Fibroblast of skin of right quadriceps (primary cell): ENCODE results near the gene ADCY5.

ENCODE experiments used
- DNase-seq: peaks from one replicate; pipeline ENCODE4 v3.0.0-alpha.2; 2013

Gene ADCY5

DNA sequence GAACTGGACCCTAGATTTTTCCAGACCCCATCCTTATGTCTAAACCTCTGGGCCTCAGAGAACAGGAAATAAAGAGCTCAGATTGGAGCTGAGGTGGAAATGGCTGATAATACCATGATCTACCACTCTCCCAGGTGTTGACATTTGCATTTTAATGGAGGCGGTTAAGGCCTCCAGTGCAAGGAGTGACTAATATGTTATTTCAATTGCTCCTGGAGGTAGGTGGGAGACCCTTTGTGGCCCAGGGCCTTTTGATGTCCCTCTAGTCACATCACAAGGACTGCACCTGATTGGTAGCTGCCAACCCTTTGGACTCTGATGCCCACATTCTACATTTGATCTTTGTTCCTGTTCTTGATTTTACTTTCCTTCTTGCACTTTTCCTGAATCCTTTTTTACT lies 9.0 kb upstream of the ADCY5 start:
- DNase-seq, result no peak

DNA sequence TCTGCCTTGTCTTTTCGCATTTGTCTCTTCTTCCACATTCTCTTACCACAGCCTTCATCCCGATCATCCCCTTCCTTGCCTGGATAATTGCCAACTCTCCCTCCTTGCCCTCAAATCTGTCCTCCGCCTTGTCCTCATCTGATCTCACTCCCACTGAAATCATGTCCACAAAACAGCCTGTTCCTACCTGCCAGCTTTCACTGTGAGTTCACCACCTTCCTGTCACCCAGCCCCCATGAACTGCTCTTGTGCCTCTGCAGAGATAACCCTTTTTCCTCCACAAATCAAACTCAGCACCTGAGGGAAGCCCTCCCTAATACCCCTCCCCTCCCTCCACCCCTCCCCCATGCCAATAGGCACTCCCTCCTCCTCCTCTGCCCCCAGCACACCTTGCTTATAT lies 4.8 kb upstream of the ADCY5 start:
- DNase-seq, result no peak

DNA sequence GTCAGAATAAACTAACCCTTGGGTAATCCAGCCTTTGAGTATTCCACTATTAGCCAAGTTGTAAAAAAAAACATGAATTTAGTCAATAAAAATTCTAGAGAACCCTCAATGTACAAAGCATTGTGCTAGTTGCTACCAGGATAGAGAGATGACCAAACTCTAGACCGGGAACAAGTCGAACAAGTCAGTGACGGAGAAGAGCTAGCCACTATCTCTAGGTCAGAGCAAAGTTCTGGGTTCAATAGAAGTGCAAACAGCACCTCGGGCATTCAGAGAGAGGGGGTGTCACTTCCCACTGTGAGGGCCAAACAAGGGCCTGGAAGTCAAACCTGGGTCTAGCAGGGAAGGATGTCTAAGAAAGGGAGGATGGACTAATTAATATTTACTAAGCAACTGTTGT lies 2.3 kb upstream of the ADCY5 start:
- no peak for DNase-seq

DNA sequence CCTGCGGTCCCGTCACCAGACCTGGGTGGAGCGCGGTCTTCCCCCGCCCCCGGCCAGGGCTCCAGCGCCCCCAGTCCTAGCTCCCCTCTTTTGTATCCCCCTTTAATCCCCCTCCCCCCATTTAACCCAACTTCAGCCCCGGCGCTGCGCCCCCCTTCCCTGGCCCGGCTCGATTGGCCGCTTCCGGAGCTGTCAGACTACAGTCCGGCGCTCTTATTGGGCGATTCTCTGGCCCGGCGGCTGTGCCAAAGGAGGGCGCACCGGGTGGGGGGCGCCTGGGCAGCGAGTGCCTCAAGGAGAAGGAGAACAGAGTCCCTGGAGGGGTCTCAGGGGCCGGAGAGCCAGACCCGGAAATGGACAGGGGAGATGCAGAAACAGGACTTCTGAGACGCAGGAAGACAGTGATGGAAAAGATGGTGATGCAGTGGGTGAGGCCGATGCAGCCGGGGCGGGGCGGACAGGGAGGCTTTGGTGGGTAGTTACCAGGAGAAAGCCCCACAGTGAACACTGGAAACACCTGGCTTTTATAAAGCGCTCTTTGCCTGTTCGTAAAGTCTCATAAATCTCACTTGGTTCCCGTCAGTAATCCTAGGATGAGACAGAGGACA lies 1.2 kb upstream of the ADCY5 start:
- DNase-seq, result no peak

DNA sequence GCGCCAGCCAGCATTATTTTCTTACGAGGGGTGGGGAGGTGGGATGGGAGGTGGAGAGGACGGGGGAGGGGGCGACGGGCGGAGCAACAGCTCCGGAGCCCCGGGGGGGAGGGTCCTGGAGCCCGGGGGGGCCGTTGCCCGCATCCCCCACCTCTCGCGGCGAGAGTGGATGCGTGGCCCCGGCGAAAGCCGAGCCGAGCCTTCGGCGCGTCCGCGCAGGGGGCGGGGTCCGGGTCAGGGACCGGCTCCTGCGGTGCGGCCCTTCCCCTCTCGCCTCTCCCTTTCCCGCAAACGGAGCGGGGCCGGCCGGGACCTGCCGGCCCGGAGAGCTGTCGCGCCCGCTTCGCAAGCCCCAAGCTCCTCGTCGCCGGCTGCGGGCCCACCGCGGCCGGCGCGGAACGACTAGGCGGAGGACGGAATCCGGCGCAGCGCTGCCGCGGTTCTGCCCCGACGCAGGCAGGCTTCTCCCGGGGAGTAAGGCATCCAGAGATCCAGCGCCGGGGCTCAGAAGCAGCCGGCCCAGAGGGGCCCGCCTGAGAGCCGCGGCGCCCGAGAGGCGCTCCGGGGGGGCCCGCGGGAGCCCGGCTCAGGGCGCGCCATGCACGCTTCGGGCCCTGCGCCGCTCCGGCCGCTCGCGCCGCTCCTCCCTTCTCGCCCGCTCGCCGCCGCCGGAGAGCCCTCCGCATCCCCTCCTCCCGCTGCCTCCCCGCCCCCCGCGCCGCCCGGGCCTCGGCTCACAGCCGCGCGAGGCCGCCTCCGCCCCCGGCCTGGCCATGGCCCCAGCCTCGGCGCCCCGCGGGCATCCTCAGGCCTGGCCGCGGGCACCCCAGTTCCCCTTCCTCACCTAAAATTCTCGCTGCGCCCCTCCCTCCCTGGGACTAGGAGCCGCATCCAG lies 459 bp upstream of the ADCY5 start:
- DNase-seq, result peak; percentile 14

DNA sequence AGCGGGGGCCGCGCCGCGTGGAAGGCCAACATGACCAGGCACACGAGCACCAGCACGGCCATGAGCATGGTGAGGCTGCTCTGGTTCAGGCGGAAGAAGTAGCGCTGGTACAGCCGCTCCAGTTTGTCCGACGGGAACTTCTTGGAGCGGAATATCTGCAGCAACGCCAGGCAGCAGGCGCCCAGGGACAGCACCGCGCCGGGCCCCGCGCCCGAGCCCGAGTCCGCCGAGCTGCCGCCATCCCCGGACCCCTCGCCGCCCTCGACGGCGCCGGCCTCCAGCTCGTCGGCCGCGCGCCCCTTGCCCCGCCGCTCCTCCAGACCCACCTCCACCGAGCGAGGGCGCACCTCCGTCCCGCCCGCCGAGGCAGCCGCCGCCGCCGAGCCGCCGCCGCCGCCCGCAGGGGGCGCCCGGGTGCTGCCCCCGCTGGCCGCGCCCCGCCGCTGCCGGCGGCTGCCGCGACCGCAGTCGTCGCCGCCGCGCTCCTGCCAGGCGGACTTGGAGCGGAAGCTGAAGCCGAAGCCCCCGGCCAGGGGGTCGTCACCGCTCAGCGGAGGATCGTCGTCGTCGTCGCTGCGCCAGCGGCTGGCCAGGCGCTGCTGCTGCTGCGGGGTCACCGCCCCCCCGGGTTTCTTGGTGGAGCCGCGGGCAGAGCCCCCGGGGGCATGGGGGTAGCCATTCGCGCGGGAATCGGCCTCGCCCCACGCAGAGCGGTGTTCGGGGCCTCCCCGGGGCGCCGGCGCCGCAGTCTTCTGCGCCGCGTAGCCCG lies 957 bp downstream of the ADCY5 start:
- no peak for DNase-seq

DNA sequence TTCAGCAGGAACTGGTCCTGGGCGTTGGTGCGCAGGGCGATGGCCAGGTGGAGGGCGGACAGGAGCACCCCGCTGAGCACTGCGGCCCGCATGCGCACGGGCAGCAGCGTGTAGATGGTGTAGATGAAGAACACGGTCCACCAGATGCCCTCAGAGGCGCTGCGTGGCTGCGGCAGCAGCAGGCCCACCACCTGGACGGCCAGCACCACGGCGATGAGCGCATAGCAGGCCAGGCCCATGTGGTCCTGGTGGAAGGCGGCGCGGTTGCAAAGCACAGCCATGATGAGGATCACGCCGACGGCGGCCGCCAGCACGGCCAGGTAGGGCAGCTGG lies 1.5 kb downstream of the ADCY5 start:
- no peak for DNase-seq

DNA sequence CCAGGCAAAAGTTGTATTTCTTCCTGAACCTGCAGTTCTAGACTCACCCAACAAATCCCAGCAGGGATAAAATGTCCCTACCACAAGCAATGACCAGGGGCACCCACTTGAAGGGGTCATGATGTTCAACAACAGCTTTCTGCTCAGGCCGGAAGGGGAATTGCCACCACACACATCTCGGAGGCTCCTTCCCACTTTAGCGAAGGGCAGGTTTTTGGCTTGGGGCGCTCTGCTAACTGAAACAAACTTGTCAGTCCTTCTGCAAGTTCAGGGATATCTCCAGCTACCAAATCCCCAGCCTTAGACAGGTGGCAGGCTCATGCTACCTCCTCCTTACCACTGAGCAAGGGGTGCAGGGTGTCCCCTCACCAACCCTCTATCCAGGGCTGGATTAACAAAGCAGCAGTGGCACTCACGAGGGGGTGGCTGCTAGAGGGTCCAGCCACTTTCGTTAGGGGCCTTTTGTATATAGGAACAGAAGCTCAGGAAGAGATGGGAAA lies 2.2 kb downstream of the ADCY5 start:
- DNase-seq, result no peak

DNA sequence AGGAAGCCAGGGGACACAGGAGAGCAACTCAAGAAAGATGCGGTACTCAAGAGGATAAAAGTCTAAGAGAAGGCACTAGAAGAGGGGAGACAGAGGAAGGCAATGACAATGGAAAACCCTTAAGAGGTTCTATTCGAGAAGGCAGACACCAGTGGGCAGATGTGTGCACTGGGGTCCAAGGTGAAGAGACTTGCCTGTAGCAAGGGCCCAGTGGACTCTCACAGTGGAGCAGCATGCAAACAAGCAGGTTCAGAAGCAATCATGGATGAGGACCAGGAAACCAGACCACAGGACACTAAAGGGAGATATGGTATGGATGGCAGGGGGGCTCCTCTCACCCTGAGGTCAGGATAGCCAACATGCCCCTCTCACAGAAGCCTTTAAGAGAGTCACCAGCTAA lies 2.7 kb downstream of the ADCY5 start:
- DNase-seq, result no peak

DNA sequence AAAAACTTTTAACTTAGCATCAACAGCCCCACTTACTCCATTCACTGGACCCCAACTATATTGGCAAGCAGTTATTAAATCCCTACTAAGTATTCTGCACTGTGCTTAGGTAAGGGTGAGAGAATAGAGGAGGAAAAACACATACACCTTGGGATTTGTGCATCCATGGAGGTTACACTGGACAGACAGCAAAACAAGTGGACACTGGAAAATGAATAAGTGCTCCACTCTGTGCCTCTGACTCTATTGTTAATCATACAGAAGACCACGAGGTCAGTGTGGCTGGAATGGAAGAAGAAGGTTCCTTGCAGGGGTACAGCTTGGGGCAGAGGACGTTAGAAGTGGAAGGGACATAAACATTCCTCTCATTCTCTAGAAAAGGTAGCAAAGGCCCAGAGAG lies 3.2 kb downstream of the ADCY5 start:
- no peak for DNase-seq

DNA sequence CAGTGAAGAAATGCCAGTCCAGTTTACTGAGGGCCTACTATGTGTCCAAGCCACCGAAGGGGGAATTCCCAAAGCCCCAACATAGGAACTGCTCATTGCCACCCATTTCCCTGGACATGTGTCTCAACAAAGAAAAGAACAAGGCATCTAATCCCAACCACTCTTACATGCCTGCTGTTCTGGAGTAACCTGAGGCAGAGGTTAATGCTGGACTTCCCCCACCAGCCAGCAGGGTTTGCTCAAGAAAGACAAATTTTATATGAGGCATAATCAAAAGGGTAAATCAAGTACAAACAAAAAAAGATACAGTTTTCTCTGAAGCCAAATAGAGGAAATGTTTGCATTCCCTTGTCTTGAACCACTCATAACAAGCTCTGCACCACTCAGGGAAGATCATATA lies 4.1 kb downstream of the ADCY5 start:
- no peak for DNase-seq

DNA sequence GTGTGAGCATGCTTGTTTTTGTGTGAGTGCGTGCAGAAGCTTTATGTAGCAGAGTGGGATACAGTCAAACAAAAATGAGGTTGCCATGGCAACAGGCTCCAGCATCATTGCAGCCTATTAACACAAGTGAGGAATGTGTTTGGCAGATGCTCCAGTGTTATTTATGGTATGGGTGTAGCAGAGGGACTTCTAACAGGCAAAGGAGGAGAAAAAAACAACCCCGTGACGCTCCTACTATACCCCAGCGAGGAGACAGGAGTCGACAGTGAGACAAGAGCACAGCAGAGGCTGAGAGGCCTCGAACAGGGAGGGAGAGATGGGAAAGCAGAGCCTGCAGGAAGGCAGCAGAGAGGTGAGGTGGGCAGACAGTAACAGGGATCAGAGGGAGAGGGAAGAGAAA lies 4.9 kb downstream of the ADCY5 start:
- peak; percentile 13 for DNase-seq

DNA sequence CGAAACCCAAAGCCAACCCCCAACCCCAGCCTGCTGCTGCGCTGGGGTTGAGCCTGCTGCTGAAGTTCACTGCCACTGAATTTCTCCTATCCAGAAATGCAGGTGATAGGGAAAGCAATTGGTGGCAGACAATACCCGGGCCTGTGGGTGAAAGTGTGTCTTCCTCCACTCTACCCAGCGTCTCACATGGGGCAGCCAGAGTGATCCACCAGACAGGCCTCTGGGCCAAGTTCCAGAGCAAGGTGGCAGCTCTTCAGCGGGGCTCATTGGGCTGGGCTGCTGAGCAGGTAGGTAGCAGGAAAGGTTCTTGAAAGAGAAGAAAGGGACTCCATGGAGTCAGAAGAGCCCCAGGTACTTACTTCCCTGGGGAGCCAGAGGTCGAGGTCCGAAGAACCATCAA lies 6.0 kb downstream of the ADCY5 start:
- DNase-seq, result no peak

DNA sequence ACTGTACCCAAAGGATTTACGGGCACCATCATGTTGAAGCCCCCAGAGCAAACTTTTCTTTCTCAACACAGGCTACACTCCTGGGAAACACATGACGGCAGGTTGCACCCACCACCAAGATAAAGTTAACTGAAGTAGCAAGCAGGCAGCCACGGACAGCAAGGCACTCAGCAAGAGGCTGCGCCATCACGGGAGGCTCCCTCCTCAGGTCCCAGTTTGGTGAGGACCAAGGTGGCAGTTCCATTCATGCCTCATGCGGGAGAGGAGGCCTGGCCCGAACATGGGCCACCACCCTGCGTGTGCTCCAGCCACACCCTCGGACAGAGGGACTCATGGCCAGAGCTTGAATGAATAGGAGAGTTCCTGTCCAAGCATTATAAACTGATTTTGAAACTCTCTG lies 6.8 kb downstream of the ADCY5 start:
- no peak for DNase-seq

DNA sequence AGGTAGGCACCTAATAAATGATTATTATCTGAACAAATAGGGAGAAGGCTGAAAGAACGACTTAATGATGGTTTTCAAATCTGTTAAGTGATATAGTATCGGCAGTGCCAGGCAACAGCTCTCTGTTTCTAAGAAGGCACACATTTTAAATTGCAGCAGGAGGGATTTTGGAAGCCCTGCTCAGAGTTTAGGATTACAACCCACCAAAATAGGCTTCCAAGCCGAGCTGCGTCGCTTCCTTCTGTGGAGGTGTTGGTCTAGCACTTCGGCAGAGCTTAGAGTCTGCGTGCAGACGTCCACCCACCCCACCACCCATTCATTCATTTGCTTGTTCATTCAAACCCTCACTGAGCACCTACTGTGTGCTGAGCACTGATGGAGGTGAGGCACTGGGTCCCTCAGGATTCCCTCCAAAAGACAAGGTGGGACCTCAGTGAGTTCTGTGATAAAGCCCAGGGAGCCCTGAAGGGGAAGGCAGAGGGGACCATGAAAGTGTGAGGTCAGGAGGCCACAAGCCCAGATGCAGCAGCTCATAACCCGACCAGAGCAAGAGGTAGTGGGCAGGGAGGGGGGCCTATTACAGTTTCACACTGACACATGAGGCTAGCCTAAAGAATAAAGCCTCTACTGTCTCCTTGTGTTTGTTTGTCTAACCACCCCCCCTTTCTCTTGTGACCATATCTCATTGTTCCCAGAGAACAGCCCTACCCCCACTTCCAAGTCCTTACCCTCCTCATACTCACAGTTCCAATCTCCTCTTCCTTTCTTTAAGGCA lies 8.9 kb downstream of the ADCY5 start:
- DNase-seq, result no peak

DNA sequence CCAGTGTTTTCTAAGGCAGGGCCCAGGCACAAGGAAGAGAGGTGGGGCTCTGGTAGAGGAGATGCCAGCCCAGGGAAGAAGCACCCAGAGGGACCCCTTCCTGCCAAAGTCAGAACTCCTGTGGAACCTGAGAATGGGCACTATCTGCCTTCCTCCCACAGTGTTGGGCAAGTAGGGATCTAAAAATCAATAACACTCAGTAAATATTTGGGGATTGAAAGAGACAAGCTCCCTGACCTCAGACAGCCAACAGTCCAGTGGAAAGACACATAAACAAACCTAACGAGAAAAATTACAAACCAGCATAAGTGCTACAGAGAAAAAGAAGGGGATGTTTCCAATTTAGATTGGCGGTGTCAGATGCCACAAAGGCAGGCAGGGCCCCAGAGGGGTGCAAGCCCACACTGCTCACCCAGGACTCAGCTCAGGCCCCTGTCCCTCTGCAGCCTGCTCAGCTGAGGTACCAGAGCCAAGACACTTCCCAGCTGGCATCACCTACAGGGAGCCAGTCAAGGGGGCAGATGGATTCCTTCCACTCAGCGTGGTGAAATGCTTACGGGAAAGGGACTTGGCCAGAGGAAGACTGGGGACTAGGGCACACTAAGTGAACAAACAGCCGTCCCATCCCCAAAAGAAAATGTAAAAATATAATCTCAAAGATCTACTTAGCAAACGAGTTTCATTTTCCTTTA lies 15.9 kb downstream of the ADCY5 start:
- no peak for DNase-seq

DNA sequence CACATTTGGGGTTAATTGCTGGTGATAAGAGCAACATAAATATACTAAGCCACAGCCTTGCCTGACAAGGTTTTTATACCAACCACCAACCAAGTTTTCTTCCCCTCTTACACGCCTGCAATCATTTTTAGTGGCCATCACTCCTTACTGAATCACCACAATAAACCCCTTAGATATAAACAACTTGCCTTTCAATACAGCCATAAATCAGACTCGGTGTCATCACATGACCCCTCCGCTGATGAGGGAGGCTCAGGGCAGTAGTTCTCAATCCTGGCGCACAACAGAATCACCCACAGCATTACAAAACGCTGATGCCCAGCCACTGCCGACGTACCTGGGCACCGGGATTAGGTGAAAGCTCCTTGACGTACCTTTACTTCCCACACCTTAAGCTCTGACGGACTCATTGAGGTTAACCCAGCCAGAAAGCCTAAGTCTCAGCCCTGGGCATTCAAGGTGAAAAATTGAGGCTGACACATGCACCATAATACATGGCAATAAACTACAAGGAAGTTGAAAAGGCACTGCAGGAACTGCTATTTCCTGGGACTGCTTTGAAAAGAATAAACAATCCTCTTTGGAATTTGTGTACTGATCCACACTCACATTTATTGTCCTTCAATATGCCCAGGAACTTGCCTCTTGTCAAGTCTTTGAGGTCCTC lies 17.1 kb downstream of the ADCY5 start:
- peak; percentile 5 for DNase-seq

DNA sequence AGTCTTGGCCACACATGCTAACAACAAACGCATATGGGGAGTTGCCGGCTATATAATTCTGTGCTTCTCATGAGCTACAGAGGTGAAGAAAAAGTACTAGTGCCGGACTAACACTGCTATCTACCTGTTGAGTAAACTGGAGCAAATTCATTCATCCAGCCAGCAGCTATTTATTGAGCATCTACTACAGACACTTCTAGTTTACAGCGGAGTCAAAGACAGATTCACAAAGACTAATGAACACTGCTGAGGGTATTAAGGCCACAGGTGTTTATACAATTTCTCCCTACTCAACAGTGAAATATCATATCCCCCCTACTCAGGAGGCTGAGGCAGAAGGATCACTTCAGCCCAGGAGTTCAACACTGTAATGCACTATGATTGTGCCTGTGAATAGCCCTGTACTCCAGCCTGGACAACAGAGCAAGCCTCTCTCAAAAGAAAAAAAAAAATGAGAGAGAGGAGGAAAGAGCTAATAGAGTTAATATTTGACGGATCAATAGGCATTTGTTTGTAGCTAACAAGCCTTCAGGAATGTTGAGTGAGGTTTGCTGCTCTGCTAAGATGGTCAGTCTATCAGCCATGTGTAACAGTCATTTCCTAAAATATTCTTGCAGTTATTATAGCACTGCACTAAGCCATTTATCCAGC lies 17.8 kb downstream of the ADCY5 start:
- DNase-seq, result no peak

DNA sequence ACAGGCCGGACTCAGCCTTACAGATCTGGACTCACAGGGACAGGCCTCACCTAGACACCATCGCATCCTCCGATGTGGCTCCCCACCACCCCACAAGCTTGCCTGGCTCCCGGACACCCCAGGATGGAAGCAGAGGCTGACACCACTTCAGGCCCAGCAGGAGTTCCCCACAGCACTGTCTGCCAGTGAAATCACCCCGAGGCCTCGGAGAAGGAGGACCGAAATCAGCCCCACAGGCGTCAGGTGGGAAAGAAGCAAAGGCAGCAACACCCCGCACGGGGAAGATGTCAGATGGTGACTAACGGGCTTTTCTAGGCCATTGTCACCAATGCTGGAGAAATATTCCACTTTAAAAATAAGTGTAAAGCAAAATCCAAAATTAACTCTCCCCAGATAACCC lies 18.6 kb downstream of the ADCY5 start:
- DNase-seq, result no peak

DNA sequence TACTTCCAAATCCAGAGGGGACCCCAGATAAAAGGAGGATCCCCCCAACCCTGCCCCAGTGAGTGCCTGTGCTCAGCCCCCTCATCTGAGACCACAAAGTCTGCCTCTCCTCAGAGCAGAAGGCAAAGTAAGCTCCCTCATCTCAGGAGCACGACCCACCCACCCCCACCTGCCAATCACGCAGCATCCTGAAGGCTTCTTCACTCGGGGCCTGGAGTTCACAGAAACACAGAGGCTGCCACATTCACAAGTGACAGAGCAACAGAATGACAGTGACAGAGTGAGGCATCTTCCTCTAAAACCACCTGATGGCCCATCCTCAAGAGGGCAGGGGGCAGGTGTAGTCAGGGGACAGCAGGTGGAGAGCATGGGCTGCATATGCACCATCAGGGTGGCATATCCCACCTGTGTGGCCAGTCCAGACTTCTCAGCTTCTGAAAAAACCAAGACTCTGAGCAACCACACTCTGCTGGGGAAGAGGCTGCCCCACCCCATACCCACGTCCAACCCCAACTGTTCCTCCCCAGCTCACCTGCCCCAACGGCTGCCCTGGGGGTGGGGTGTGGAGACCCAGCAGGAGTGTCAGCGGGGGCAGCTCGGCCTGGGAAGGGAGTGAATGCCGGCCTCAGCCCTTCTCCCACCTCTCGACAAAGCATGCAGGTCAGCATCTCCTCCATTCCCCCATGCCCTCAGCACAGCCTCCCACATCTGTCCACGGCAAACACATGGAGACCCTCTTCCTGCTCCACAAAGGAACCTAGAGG lies 19.3 kb downstream of the ADCY5 start:
- no peak for DNase-seq
